ENCODE results near the gene FUT9. TPM values are rescaled to one million over a fixed set of nuclear protein-coding genes. Genes with fewer than 3 reads are reported as not detected.

Gene FUT9
- total and polyA plus RNA-seq, 2 of the 8 experiments (the other 6 are each of a cell fraction or from before 2014, with no cell fraction given), result 0.85 to 4.9 TPM

GRCh38 chr6:96157018-96157565 lies 141.3 kb downstream of the FUT9 start (continued):
- TF ChIP-seq CHD7 (IDR thresholded peaks at IDR 0.05; ENCODE audit: insufficient replicate concordance, low read length) (no peak), ASH2L (IDR thresholded peaks at IDR 0.05; ENCODE audit: low read length) (no peak), GTF2F1 (IDR thresholded peaks at IDR 0.05; ENCODE audit: borderline replicate concordance, low read depth, low read length) (no peak), CTBP2 (IDR thresholded peaks at IDR 0.05; ENCODE audit: borderline replicate concordance, insufficient read depth, insufficient read length, low read length) (no peak), SP2 (IDR thresholded peaks at IDR 0.05; ENCODE audit: low read length) (no peak), CREB1 (IDR thresholded peaks at IDR 0.05) (no peak), TAF7 (optimal IDR thresholded peaks at IDR 0.05; ENCODE audit: borderline replicate concordance, low read depth, low read length) (no peak), RNF2 (IDR thresholded peaks at IDR 0.05; ENCODE audit: borderline replicate concordance, low read depth, low read length, missing control alignments, poor library complexity, severe bottlenecking) (no peak), EGR1 (IDR thresholded peaks at IDR 0.05; ENCODE audit: borderline replicate concordance, low read depth, low read length) (no peak), ZNF274 (IDR thresholded peaks at IDR 0.05; ENCODE audit: borderline replicate concordance, extremely low read depth, low read length) (no peak)
